CD4-positive, alpha-beta T cell treated with Interleukin-17A for 1 hour (primary cell): ENCODE data around the gene GDF11.

Source experiments
- DNase-seq: peaks from one replicate; pipeline ENCODE4 v3.0.0-alpha.2; 2020

Gene GDF11

DNA sequence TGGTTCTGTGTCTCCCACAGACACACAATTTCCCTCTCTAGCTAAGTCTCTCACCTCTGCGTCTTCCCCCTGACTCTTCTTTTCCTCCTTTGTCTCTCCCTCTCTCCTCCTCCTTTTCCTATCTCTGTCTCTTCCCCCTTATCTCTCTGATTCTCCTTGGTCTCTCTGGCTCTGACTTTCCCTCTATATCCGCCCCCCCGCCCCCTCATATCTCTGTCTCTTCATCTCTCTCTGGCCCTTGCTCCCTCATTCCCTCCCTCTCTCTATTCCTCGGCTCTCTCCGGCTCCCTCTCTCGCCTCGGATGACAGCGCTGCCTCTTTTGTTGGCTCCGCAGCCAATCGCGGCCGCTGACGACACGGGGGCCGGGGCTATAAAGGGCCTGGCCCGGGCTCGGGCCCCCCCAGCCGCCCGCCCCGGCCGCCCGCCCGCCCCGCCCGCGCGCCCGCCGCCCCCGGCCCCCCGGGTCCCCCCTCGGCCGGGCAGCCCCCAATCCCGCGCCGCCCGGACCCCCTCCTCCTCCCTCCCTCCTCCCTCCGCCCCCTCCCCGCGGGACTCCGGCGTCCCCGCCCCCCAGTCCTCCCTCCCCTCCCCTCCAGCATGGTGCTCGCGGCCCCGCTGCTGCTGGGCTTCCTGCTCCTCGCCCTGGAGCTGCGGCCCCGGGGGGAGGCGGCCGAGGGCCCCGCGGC lies at the start of gene GDF11:
Gene GDF11, plus strand, starts transcription at position 404 of the 687 bp plus-strand sequence. Its CDS starts 195 bp downstream, at position 599.
- peak; percentile 83 for DNase-seq

DNA sequence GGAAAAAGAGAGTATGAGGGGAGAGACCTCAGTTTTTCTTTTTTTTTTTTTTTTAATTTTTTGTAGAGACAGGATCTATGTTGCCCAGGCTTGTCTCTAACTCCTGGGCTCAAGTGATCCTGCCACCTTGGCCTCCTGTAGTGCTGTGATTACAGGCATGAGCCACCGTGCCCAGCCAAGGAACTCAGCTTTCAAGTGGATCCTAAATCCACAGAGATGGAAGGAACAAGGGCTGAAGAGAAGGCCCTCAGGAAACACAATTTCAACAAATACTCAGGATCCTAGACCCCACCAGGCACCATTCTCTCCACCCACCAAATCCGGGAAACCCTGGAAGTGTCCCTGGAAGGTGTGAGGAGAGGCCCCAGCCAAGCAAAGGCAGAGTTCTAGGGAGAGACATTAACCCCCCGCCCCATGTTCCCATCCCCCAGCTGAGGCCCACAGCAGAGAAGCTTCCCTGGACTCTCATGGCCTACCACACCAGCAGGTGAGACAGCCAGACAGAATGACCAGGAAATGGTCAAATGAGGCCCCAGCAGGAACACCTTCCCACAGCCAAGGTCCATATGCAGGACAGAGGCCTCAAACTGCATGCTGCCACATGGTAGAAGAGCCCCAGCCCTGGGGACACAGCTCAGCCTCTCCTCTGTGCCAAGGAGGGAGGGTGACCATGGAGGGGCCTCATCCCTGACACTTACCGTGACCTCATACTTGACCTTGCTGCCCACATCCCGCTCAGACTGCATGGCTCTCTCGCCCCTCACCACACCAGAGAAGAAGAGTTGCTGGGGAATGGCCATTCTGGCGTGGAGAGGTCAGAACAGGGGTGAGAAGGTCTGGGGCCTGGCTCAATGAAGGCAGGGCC lies 49.4 kb upstream of the GDF11 start:
- no peak for DNase-seq

DNA sequence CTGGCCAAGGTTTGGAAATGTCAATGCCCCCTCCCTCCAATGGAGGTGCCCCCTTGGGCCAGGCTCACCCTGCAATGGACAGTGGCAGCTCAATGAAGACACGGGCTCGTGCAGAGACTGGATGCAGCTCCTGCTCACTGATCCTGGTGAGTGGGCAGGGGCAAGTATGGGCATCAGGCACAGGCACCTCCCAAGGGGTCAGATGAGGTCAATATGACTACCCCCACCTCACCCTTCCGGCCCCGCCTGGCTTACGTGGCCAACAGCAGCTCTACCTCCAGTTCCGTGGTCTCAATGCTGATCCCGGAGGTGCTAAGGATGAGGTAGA lies 48.8 kb upstream of the GDF11 start:
- DNase-seq, result no peak

- DNase-seq, result no peak
These were observed 48.3 kb upstream of the GDF11 start for GRCh38 chr12:55694651-55695050.

DNA sequence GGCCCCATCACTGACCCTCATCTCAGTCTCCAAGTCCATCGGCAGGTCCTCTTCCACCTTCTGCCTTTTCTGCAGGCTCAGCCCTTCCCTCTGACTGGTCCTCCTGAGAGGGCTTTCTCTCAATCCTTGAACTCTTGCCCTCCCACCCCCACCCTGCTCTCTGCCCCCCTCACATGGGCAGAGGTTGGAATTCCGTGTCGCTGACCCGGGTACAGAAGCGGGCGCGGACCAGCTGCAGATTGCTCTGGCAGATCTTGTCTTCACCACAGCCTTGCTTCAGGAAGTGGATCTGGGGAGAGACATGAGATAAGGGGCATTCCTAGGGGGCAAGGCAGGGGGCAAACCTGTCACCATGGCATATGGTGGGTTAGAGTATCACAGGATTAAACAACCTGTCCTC lies 47.6 kb upstream of the GDF11 start:
- no peak for DNase-seq

DNA sequence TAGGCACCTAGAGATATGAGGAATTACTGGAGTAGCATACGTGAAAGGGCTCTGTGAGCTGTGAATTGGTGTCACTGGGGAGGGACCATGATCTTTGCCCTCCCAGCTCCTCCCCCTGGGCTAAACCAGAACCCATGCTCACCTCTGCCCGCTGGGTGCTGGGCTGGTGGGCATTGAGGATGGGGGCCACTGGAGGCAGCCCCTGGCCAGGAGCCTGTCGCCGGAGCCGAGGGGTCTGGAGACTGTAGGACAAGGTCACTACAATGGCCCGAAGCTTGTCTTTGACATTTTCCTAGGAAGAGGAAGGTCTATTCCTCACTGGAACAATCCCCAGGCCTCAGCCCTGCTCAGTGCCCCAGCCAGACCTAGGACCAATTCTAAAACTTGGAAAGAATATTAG lies 46.8 kb upstream of the GDF11 start:
- no peak for DNase-seq

DNA sequence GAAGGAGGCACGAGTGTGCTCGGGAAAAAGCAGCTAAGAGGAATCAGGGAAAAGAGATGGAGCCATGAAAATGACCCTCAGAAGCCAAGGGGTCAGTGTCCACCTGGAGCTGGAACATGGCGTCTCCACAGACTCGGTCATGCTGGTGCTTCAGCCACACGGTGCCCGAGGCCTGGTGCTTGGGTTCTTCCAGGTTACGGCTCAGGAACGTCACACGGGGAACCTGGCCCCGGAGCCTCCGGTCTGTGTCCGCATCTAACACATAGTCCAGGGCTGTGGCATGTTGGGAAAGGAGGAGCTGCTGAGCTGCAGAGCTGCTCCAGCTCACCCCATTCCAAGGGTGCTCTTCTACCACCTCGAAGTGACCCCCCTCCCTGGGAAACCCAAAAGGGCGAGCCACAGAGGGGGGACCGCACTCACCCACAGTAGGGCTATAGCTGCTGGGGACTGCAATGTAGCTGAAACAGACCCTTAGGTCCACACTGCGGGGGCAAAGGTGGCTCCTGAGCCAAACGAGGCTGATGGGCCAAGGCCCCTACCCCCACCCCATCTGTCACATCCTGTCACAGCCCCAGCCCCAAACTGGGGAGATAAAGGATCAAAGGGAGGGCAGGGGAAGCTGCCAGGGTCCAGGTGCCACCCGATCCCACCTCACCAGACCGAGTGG lies 46.0 kb upstream of the GDF11 start:
- DNase-seq, result no peak

- DNase-seq, result no peak
These were observed 45.2 kb upstream of the GDF11 start for GRCh38 chr12:55697686-55698085.

DNA sequence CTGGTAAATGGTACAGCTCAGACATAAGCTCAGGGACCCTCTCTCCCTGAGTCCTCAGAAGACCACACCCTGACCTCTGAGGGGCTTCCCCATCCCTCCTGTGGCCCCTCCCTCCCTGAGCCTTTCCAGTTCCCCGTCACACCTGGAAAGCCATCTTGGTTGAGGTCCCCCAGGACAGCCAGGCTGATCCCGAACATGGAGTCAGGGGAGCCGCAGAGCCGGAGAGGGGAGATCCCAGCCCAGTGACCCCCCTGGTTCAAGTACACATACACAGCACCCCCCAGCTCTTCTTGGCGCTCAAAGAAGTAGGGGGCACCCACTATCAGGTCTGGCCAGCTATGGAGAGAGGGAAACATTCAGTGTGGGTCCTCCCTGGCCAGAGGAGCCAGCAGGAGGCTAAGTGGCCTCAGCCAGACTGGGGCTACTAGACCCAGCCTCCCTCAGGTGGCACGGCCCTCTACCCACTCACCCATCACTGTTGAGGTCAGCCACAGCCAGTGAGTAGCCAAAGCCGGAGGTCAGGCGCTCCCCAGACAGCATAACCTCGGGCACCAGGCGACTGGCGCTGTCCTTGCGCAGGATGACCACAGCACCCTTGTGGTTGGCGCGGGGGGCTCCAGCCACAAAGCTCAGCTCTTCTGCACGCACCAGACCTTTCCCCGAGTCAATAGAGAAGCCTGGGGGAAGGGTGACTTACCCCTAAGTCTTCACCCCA lies 44.5 kb upstream of the GDF11 start:
- no peak for DNase-seq

DNA sequence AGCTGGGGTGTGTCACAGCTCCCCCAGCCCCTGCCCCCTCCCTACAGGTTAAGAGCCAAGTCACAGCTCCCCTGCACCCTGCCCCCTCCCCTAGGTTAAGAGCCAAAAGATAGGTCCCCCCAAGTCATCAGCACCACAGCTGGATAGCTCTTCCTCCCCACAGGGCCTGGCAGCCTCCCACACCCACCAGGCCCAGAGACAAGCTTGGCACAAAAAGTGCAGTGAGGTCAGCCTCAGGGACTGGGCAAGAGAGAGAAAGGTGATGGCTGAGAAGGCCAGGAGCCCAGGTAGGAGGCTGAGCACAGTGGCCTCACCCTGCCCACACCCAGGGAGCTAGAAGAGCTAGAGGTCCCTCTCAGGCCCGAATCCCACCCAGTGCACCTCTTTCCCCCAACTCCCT lies 44.0 kb upstream of the GDF11 start:
- DNase-seq, result no peak

DNA sequence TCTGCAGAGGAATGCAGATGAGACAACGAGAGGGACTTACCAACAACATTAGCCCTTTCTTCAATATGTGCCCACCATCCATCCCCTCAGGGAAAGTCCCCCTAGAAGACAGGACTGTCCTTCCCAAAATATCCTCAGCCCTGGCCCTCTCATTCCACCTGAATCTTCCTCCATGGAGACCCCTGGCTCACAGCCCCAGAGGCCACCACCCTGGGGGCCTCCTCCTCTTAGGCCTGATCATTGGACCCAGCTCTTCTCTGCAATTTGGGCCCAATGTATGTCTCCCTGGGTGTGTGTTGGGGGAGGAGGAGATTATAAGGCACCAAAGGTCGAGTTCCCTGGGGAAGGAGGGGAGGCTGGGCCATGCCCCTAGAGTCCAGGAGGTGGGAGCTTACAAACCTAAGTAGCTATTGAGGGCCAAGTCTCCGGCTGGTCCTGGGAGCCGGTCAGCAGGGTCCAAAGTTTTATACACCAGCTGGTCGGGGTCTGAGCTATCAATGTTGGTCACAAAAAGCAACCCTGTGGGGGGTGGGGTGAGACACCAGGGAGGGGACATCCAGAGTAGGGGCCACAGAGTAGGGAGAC lies 43.4 kb upstream of the GDF11 start:
- no peak for DNase-seq

GRCh38 chr12:55700255-55701018 lies 42.5 kb upstream of the GDF11 start:
- no peak for DNase-seq

DNA sequence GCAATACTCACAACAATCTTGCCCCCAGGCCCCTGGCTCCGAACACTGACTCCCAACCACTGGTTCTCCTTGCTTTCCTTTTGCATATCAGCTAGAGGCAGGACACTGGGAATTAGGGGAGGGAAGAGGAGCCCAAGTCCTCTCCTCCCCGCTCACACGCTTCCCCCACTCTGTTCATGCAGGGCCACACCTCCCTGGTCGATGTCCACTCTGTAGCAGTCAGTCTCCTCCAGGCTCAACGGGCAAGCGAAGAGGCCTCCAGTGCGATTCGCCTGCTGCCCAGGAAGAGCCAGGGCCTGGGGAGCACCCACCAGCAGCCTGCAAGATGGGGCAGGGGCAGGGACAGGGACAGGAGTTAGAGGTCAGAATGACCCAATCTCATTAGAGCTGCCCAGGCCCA lies 40.1 kb upstream of the GDF11 start:
- no peak for DNase-seq

GRCh38 chr12:55703288-55703687 lies 39.6 kb upstream of the GDF11 start:
- DNase-seq, result no peak

DNA sequence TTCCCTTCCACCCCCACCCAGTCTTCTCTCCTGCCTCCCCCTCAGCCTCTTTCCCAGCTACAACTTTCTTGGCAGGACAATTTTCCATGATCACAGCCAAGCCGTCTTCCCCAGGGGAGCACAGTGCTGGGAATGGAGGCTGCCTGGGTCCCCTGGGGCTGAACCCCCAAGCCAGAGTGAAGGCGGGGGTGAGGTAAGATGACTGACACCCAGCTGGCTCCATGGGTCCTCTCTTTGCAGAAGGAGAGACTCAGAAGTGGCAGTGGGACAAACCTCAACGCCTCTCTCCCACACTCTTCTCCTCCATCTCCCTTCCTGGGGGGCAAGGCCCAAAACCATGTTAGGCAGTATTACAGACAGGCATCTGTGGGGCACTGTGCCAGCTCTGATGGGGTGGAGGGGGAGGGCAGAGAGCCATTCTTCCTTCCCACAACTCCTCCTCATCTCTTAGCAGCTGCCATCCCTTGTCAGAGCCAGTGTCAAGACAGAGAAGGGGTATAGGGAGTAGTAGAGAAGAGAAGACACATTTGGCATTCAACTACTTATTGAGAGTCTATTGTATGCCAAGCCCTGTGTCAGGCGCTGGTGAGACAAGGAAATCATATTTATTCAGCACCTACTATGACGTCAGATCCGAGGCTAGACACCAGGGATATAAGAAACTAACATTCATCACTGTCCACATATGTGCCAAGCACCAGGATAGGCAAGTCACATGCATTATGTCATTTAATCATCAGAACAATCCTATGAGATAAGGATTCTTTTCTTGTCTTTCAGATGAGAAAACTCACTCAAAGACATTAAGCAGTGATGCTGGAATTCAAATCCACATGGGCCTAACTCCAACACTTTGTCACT lies 38.8 kb upstream of the GDF11 start:
- DNase-seq, result no peak

DNA sequence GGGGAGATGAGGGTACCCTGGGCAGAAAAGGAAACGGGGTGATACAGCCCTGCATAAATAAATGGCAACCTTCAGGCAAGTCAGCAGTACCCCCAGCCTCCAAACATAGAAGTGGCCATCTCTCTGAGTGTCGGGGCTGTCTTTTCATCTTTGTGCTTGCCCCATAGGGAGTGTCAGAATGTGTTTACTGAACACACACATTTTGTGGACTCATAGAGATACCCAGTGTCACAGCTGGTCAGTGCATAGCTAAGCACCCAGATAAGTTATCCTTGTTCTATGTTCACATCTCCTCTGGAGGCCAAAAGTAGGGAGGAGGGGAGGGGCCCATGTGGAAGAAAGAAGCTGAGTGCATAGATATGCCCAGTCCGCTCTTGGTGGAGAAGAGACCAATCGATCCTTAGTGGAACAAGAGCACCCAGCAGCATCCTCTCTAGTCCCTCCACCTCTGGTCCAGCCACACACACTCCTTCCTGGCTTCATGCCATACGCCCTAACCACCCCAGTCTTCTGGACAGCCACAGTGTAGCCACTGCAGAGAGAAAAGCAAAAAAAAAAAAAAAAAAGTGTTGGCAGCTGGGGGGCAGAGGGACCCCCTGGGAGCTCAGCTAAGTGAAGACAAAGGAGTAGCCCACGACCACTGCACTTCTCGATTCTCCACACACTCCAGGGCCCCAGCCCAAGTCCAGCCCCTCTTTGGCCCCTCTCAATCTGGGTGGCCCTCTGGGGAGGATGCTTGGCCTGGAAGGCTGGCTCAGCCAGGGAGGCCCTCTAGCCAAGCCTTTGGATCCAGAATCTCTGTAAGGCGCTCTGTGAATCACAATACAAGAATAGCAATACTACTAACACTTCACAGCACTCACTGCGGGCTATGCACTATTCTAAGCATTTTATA lies 37.9 kb upstream of the GDF11 start:
- no peak for DNase-seq

DNA sequence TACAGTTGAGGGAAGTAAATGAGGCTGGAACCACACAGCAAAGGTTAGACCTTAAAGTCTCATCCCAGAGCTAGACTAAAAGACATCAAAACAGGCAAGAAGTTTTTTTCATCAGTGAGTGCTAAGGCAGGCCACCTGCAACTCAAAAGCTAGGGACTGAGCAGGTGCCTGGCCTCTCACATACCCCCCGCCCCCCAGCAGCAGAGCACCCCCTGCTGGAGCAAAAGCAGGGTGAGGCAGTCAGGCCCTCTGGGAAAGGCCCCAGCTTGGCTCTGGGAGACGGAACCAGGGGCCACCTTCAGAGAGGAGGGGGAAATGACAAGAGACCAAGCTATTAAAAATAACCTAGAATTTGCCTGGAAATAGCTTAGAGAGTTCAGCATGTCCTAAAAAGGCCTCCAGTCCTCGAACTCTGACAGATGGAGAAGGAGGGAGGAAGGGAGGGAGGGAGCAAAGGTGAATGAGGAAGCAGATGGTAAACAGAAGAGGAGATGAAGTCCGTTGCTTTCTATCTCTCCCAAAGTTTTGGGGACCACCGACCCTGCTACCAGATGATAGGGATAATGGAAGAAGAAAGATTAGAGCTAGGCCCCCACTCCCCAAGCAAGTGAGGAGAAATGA lies 37.0 kb upstream of the GDF11 start:
- DNase-seq, result no peak

DNA sequence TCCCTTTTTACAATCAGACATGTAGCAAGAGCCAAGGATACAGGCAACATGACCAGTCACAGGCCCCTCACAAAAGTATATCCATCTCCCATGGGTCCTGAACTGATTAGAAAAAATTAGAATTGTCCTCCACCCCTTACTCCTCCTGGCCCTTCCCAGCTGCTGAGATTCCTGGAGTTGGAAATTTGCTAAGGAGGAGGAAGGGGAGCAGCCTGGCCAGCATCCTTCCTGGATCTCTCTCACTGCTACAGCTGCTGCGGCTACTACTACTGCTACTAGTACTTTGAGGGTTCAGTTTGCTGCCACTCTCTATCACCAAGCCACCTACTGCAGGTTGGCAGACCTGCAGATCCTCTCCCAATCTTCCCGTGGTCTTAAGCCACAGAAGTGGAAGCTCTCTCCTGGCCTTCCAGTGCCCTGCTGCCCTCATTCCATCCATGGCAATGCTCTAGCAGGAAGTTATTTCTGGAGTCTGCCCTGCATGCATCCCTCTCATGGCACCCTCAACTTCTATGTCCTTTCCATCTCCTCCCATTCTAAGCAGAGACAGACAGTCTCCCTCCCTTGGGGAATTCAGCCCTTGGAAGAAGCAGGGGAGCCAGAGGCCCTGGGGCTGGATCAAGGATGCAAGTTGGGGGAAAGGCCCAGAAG lies 36.2 kb upstream of the GDF11 start:
- DNase-seq, result no peak

DNA sequence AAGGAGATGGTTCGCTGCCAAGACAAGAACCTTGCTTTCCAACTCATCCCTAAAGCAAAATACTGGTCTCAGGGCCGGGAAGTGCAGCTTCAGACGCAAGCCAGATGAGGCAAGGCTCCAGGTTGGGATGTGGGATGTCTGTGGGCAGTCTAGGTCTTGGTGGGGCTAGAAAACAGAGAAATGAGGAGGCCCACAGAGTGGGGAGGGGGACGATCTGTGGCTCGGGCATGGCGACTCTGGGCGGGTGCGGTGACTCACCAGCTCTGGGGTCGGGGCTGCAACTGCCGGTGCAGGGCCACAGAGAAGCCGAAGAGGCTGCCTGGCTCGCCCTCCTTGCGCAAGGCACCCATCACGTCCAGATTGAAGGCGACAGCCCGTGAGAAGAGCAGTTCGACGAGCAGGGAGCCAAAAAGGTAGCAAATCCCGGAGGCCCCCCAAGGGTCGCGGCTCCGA lies 35.7 kb upstream of the GDF11 start:
- no peak for DNase-seq
